Measurements from ENCODE around the gene MUC5AC. TPM values are rescaled to one million over a fixed set of nuclear protein-coding genes. Genes with fewer than 3 reads are reported as not detected.
"Not testable (repeated sequence)": the region's sequence is repeated elsewhere in the genome, so short reads cannot be mapped to it uniquely, and the experiment has no call there.

The MUC5AC gene
- total and polyA plus RNA-seq, 10 donors = under 0.01 TPM; not detected in 8

GRCh38 chr11:1153105-1153950 is 4.4 kb upstream of the MUC5AC start:
- Histone ChIP-seq H3K27me3 (replicated peaks in 1 of 7) (peaks cover 0 to 37% (median 0%) of the 10 kb centered on the region in 7 donors), H3K9me3 (no peaks in the 10 kb centered on the region), H3K36me3 (no peaks in the 10 kb centered on the region), H3K4me1 (peaks cover 0 to 24% (median 5%) of the 10 kb centered on the region in 6 donors), H3K27ac (no peak overlapping the region), H3K4me3 (no peak overlapping the region)
- no peak for DNase-seq
- intact Hi-C loops (cut with DNase I; ENCODE audit: low total_unique reads) = no loop called here
- 72 to 87% (median 85%) methylated on average over 19 to 28 of the region's 28 CpGs for WGBS, 5 donors
- TF ChIP-seq POLR2A (IDR thresholded peaks at IDR 0.05) (no peak), POLR2AphosphoS5 (IDR thresholded peaks at IDR 0.05) (no peak)
- TF ChIP-seq, protein P1, sequence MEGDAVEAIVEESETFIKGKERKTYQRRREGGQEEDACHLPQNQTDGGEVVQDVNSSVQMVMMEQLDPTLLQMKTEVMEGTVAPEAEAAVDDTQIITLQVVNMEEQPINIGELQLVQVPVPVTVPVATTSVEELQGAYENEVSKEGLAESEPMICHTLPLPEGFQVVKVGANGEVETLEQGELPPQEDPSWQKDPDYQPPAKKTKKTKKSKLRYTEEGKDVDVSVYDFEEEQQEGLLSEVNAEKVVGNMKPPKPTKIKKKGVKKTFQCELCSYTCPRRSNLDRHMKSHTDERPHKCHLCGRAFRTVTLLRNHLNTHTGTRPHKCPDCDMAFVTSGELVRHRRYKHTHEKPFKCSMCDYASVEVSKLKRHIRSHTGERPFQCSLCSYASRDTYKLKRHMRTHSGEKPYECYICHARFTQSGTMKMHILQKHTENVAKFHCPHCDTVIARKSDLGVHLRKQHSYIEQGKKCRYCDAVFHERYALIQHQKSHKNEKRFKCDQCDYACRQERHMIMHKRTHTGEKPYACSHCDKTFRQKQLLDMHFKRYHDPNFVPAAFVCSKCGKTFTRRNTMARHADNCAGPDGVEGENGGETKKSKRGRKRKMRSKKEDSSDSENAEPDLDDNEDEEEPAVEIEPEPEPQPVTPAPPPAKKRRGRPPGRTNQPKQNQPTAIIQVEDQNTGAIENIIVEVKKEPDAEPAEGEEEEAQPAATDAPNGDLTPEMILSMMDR (IDR thresholded peaks at IDR 0.05 in 8 of 11, conservative IDR thresholded peaks at IDR 0.05 in 3 of 11) = no peak

DNA sequence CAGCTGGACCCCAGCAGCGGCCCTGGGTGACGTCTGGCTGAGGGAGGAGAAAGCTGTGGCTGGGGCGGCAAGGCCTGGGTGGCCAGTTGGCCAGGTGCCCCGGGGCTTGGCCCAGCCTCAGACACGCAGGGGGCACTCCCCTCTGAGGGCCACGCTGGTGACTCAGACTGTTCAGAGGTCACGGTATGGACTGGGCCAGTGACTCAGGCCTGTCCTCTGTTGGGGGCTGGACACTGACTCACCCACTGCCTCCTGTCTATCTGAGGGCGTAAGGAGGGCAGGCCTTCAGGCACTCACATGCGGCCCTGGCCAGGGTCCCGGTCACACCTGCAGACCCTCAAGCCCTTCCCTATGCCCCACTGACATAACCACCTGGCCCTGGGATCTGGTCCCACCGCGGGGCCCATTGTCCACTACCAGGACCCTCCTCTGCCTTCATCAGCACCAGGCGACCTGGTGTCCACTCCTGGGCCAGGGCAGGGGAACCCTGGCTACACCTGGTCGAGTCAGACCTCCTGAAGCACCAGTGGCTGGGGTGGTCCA is 3.7 kb upstream of the MUC5AC start:
- Histone ChIP-seq H3K4me3 (no peak overlapping the region), H3K36me3 (no peaks in the 10 kb centered on the region), H3K27ac (no peak overlapping the region), H3K9me3 (no peaks in the 10 kb centered on the region), H3K4me1 (peaks cover 0 to 24% (median 5%) of the 10 kb centered on the region in 6 donors), H3K27me3 (replicated peaks in 1 of 7) (peaks cover 0 to 42% (median 0%) of the 10 kb centered on the region in 7 donors)
- DNase-seq = peak; percentile 73
- intact Hi-C loops (cut with DNase I; ENCODE audit: low total_unique reads) = no loop called here
- TF ChIP-seq, protein P1 (IDR thresholded peaks at IDR 0.05 in 8 of 11, conservative IDR thresholded peaks at IDR 0.05 in 3 of 11) = no peak
- TF ChIP-seq POLR2AphosphoS5 (IDR thresholded peaks at IDR 0.05) (peak in 1 of 3 donors; percentile 53), POLR2A (IDR thresholded peaks at IDR 0.05) (no peak)
- 64 to 85% (median 75%) methylated on average over 7 to 14 of the region's 14 CpGs for WGBS, 5 donors

GRCh38 chr11:1154656-1155055 is 3.1 kb upstream of the MUC5AC start:
- H3K9me3 ChIP-seq; H3K4me3 ChIP-seq; H3K27ac ChIP-seq; H3K36me3 ChIP-seq; intact Hi-C loops (cut with DNase I; ENCODE audit: low total_unique reads); DNase-seq: not testable (repeated sequence)
- H3K4me1 ChIP-seq = peaks cover 0 to 24% (median 5%) of the 10 kb centered on the region in 6 donors
- H3K27me3 ChIP-seq (replicated peaks in 1 of 7) = peaks cover 0 to 42% (median 0%) of the 10 kb centered on the region in 7 donors
- WGBS, 5 donors = 85 to 88% methylated on average over 3 of the region's 3 CpGs; no CpG with 5 or more reads in 3 of the 5 donors

- intact Hi-C loops (cut with DNase I; ENCODE audit: low total_unique reads) = no loop called here
- TF ChIP-seq, protein P1 (IDR thresholded peaks at IDR 0.05 in 8 of 11, conservative IDR thresholded peaks at IDR 0.05 in 3 of 11) = no peak
- no peak overlapping the region for H3K4me3 ChIP-seq
- H3K9me3 ChIP-seq = no peaks in the 10 kb centered on the region
- DNase-seq = no peak
- H3K36me3 ChIP-seq = no peaks in the 10 kb centered on the region
- peaks cover 0 to 43% (median 0%) of the 10 kb centered on the region in 7 donors for H3K27me3 ChIP-seq (replicated peaks in 1 of 7)
- peaks cover 0 to 24% (median 5%) of the 10 kb centered on the region in 6 donors for H3K4me1 ChIP-seq
- H3K27ac ChIP-seq = no peak overlapping the region
Observed at GRCh38 chr11:1155274-1155693, 2.5 kb upstream of the MUC5AC start.
